Ishikawa (cell line): ENCODE results near the gene TSPAN5.

Source experiments
- CEBPB ChIP-seq: IDR thresholded peaks from 2 replicates; pipeline ENCODE4 v1.6.1; 2012
- CREB1 ChIP-seq: IDR thresholded peaks from 2 replicates; pipeline ENCODE4 v1.6.1; 2012; ENCODE audit warnings: low read depth
- EGR1 ChIP-seq: IDR thresholded peaks from 2 replicates; pipeline ENCODE4 v1.6.1; 2012
- EP300 ChIP-seq: IDR thresholded peaks from 2 replicates; pipeline ENCODE4 v1.6.1; 2012; ENCODE audit warnings: borderline replicate concordance
- FOXM1 ChIP-seq: IDR thresholded peaks from 2 replicates; pipeline ENCODE4 v1.6.1; 2012; ENCODE audit warnings: low read depth, borderline replicate concordance
- MAX ChIP-seq: IDR thresholded peaks from 2 replicates; pipeline ENCODE4 v1.6.1; 2012
- NFIC ChIP-seq: IDR thresholded peaks from 2 replicates; pipeline ENCODE4 v1.6.1; 2012
- RAD21 ChIP-seq: IDR thresholded peaks from 2 replicates; pipeline ENCODE4 v1.6.1; 2012; ENCODE audit warnings: low read depth
- REST ChIP-seq: IDR thresholded peaks from 2 replicates; pipeline ENCODE4 v1.6.1; 2012; ENCODE audit warnings: low read depth, mild to moderate bottlenecking
- TAF1 ChIP-seq: IDR thresholded peaks from 2 replicates; pipeline ENCODE4 v1.6.1; 2012; ENCODE audit warnings: low read depth, mild to moderate bottlenecking
- TCF12 ChIP-seq: IDR thresholded peaks from 2 replicates; pipeline ENCODE4 v1.6.1; 2012; ENCODE audit warnings: low read depth
- TEAD4 ChIP-seq: IDR thresholded peaks from 2 replicates; pipeline ENCODE4 v1.6.1; 2012
- USF1 ChIP-seq: IDR thresholded peaks from 2 replicates; pipeline ENCODE4 v1.6.1; 2012
- YY1 ChIP-seq: IDR thresholded peaks from 2 replicates; pipeline ENCODE4 v1.6.1; 2012; ENCODE audit warnings: low read depth
- ZBTB7A ChIP-seq: IDR thresholded peaks from 2 replicates; pipeline ENCODE4 v1.6.1; 2012; ENCODE audit warnings: low read depth

Gene TSPAN5

GRCh38 chr4:98585596-98585995 lies 72.8 kb downstream of the TSPAN5 start:
- TF ChIP-seq EP300 (no peak), USF1 (no peak), TAF1 (no peak), RAD21 (no peak), TEAD4 (no peak), REST (no peak), EGR1 (no peak), FOXM1 (no peak)

- no peak for TF ChIP-seq TAF1
- TF ChIP-seq REST, result no peak
- TF ChIP-seq EGR1, result no peak
- no peak for TF ChIP-seq CREB1
- TF ChIP-seq CEBPB, result no peak
- no peak for TF ChIP-seq YY1
- no peak for TF ChIP-seq USF1
- TF ChIP-seq NFIC, result no peak
- no peak for TF ChIP-seq RAD21
- TF ChIP-seq MAX, result no peak
- no peak for TF ChIP-seq EP300
- TF ChIP-seq FOXM1, result no peak
- no peak for TF ChIP-seq TCF12
- TF ChIP-seq TEAD4, result no peak
- no peak for TF ChIP-seq ZBTB7A
Observed at GRCh38 chr4:98584265-98584664, 74.1 kb downstream of the TSPAN5 start.

GRCh38 chr4:98583265-98583664 lies 75.1 kb downstream of the TSPAN5 start:
- TF ChIP-seq MAX (no peak), FOXM1 (no peak), TCF12 (no peak), NFIC (no peak), REST (no peak), CREB1 (no peak), USF1 (no peak), EGR1 (no peak), TEAD4 (no peak), RAD21 (no peak)

- no peak for TF ChIP-seq EGR1
- no peak for TF ChIP-seq TCF12
- TF ChIP-seq EP300, result no peak
- TF ChIP-seq FOXM1, result no peak
- TF ChIP-seq RAD21, result no peak
- TF ChIP-seq YY1, result no peak
- TF ChIP-seq CREB1, result no peak
- no peak for TF ChIP-seq TAF1
- TF ChIP-seq NFIC, result no peak
- TF ChIP-seq MAX, result no peak
- TF ChIP-seq REST, result no peak
- no peak for TF ChIP-seq TEAD4
- TF ChIP-seq CEBPB, result no peak
- no peak for TF ChIP-seq USF1
Observed at GRCh38 chr4:98581126-98581525, 77.3 kb downstream of the TSPAN5 start.
